GM23338 (cell line): ENCODE results near the gene MAST3. TPM values are rescaled to one million over a fixed set of nuclear protein-coding genes. Genes with fewer than 3 reads are reported as not detected.

Experiments
- ATAC-seq: fragments of 200-7000 bp; cut with Tn5 transposase; 3 replicates; pipeline ENCODE4 v1.9.1; 2020
- DNase-seq: peaks from one replicate; pipeline ENCODE4 v3.0.0-alpha.2; 2015; ENCODE audit warnings: low spot score
- H2AFZ ChIP-seq: fragments of 200-600 bp; sonication (generic); 2 replicates; pipeline ENCODE4 v1.8.0; 2016; ENCODE audit warnings: antibody characterized with exemption, mild to moderate bottlenecking, moderate library complexity
- H3F3A ChIP-seq: fragments of 200-600 bp; sonication (generic); replicated peaks from 2 replicates; pipeline ENCODE4 v1.8.0; 2017; ENCODE audit warnings: antibody characterized with exemption, mixed run types, low read depth
- H3K27ac ChIP-seq: fragments of 200-600 bp; sonication (generic); 2 replicates; pipeline ENCODE4 v1.6.1; 2016; ENCODE audit warnings: low read depth
- H3K27me3 ChIP-seq: fragments of 200-600 bp; sonication (generic); 2 replicates; pipeline ENCODE4 v1.8.0; 2016; ENCODE audit warnings: mild to moderate bottlenecking, mixed run types, moderate library complexity; ENCODE audit not compliant: insufficient read depth
- H3K36me3 ChIP-seq: fragments of 200-600 bp; sonication (generic); 2 replicates; pipeline ENCODE4 v1.8.0; 2016; ENCODE audit warnings: mild to moderate bottlenecking; ENCODE audit not compliant: insufficient read depth
- H3K4me1 ChIP-seq: fragments of 200-600 bp; sonication (generic); 2 replicates; pipeline ENCODE4 v1.8.0; 2016; ENCODE audit warnings: mild to moderate bottlenecking, moderate library complexity; ENCODE audit not compliant: insufficient read depth
- H3K4me2 ChIP-seq: fragments of 200-600 bp; sonication (generic); 2 replicates; pipeline ENCODE4 v1.7.1; 2017; ENCODE audit warnings: mixed run types
- H3K4me3 ChIP-seq: fragments of 200-600 bp; sonication (generic); 2 replicates; pipeline ENCODE4 v1.6.1; 2016; ENCODE audit warnings: mixed run types
- H3K79me2 ChIP-seq: fragments of 200-600 bp; sonication (generic); replicated peaks from 2 replicates; pipeline ENCODE4 v1.8.0; 2017; ENCODE audit warnings: mild to moderate bottlenecking; ENCODE audit not compliant: insufficient read depth
- H3K9me2 ChIP-seq: fragments of 200-600 bp; sonication (generic); 2 replicates; pipeline ENCODE4 v1.8.0; 2017; ENCODE audit not compliant: insufficient read depth
- H4K20me1 ChIP-seq: fragments of 200-600 bp; sonication (generic); replicated peaks from 2 replicates; pipeline ENCODE4 v1.8.0; 2017; ENCODE audit warnings: mild to moderate bottlenecking; ENCODE audit not compliant: insufficient read depth
- H3K27ac Mint-ChIP-seq: 2 replicates; pipeline ENCODE4 v1.8.0; 2020; ENCODE audit warnings: inconsistent platforms, mild to moderate bottlenecking, moderate library complexity, mixed read lengths
- H3K27me3 Mint-ChIP-seq: 3 replicates; pipeline ENCODE4 v1.8.0; 2022; ENCODE audit warnings: low read depth, mild to moderate bottlenecking, moderate library complexity, mixed read lengths, inconsistent platforms; ENCODE audit not compliant: insufficient read depth, poor library complexity
- H3K36me3 Mint-ChIP-seq: 3 replicates; pipeline ENCODE4 v1.8.0; 2021; ENCODE audit warnings: low read depth, mild to moderate bottlenecking, inconsistent platforms, moderate library complexity, mixed read lengths
- H3K4me1 Mint-ChIP-seq: 3 replicates; pipeline ENCODE4 v1.8.0; 2020; ENCODE audit warnings: mild to moderate bottlenecking, inconsistent platforms, mixed read lengths
- H3K4me3 Mint-ChIP-seq: 3 replicates; pipeline ENCODE4 v1.8.0; 2021; ENCODE audit warnings: moderate library complexity, mild to moderate bottlenecking, inconsistent platforms, mixed read lengths
- H3K9me3 Mint-ChIP-seq: 3 replicates; pipeline ENCODE4 v1.8.0; 2020; ENCODE audit warnings: moderate library complexity, mild to moderate bottlenecking, inconsistent platforms, mixed read lengths
- NANOG ChIP-seq: IDR thresholded peaks from 2 replicates; pipeline ENCODE4 v1.6.1; 2016; ENCODE audit warnings: antibody characterized with exemption, borderline replicate concordance
- POLR2AphosphoS5 ChIP-seq: IDR thresholded peaks from 2 replicates; pipeline ENCODE4 v1.6.1; 2016; ENCODE audit warnings: antibody characterized with exemption, low read depth
- STAT1 ChIP-seq: IDR thresholded peaks from one replicate; pipeline ENCODE4 v1.6.1; 2016; ENCODE audit warnings: antibody characterized with exemption; ENCODE audit not compliant: unreplicated experiment
- polyA plus RNA-seq: library from polyadenylated mRNA; unstranded; fragments of >200 nt; fragmentation: Nextera tagmentation; extraction: Ambion mirVana; gene quantifications from 2 replicates; pipeline ENCODE4 v1.2.1, GENCODE V29; 2016
- total RNA-seq: library from RNA; depleted of rRNA; stranded (reverse); fragments of >200 nt; shearing (Covaris generic); gene quantifications from 2 replicates; pipeline ENCODE4 v1.2.3, GENCODE V29; 2014
- TF ChIP-seq, protein P1 (sequence below): fragments of 250-450 bp; sonication (Bioruptor Pico); IDR thresholded peaks from 2 replicates; pipeline ENCODE4 v1.5.0; 2020; ENCODE audit warnings: mild to moderate bottlenecking, moderate library complexity
- TF ChIP-seq, protein P2 (sequence below): IDR thresholded peaks from 2 replicates; pipeline ENCODE4 v1.6.1; 2016; ENCODE audit warnings: antibody characterized with exemption

MAST3 gene
- total and polyA plus RNA-seq, 2 experiments from 2014 or later: 5.6 to 8.8 TPM

DNA sequence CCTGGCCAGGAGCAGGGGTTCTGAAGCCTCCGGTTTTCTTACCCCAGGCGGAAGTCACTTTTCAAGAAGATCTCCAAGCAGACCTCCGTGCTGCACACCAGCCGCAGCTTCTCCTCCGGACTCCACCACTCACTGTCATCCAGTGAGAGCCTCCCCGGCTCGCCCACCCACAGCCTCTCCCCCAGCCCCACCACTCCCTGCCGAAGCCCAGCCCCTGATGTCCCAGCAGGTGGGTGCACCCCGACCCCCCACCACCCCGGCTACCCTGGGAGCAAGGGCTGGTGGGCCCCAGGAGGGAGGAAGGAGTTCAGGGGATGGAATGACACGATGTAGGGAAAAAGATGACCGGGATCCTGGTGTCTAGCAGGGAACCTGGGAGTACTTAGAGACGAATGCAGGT is 49.8 kb downstream of the MAST3 start (continued):
- TF ChIP-seq, protein P1, sequence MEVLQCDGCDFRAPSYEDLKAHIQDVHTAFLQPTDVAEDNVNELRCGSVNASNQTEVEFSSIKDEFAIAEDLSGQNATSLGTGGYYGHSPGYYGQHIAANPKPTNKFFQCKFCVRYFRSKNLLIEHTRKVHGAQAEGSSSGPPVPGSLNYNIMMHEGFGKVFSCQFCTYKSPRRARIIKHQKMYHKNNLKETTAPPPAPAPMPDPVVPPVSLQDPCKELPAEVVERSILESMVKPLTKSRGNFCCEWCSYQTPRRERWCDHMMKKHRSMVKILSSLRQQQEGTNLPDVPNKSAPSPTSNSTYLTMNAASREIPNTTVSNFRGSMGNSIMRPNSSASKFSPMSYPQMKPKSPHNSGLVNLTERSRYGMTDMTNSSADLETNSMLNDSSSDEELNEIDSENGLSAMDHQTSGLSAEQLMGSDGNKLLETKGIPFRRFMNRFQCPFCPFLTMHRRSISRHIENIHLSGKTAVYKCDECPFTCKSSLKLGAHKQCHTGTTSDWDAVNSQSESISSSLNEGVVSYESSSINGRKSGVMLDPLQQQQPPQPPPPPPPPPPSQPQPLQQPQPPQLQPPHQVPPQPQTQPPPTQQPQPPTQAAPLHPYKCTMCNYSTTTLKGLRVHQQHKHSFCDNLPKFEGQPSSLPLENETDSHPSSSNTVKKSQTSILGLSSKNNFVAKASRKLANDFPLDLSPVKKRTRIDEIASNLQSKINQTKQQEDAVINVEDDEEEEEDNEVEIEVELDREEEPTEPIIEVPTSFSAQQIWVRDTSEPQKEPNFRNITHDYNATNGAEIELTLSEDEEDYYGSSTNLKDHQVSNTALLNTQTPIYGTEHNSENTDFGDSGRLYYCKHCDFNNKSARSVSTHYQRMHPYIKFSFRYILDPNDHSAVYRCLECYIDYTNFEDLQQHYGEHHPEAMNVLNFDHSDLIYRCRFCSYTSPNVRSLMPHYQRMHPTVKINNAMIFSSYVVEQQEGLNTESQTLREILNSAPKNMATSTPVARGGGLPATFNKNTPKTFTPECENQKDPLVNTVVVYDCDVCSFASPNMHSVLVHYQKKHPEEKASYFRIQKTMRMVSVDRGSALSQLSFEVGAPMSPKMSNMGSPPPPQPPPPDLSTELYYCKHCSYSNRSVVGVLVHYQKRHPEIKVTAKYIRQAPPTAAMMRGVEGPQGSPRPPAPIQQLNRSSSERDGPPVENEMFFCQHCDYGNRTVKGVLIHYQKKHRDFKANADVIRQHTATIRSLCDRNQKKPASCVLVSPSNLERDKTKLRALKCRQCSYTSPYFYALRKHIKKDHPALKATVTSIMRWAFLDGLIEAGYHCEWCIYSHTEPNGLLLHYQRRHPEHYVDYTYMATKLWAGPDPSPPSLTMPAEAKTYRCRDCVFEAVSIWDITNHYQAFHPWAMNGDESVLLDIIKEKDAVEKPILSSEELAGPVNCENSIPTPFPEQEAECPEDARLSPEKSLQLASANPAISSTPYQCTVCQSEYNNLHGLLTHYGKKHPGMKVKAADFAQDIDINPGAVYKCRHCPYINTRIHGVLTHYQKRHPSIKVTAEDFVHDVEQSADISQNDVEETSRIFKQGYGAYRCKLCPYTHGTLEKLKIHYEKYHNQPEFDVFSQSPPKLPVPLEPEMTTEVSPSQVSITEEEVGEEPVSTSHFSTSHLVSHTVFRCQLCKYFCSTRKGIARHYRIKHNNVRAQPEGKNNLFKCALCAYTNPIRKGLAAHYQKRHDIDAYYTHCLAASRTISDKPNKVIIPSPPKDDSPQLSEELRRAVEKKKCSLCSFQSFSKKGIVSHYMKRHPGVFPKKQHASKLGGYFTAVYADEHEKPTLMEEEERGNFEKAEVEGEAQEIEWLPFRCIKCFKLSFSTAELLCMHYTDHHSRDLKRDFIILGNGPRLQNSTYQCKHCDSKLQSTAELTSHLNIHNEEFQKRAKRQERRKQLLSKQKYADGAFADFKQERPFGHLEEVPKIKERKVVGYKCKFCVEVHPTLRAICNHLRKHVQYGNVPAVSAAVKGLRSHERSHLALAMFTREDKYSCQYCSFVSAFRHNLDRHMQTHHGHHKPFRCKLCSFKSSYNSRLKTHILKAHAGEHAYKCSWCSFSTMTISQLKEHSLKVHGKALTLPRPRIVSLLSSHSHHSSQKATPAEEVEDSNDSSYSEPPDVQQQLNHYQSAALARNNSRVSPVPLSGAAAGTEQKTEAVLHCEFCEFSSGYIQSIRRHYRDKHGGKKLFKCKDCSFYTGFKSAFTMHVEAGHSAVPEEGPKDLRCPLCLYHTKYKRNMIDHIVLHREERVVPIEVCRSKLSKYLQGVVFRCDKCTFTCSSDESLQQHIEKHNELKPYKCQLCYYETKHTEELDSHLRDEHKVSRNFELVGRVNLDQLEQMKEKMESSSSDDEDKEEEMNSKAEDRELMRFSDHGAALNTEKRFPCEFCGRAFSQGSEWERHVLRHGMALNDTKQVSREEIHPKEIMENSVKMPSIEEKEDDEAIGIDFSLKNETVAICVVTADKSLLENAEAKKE (CRISPR knock-in tag): no peak
- TF ChIP-seq NANOG: no peak
- TF ChIP-seq, protein P2, sequence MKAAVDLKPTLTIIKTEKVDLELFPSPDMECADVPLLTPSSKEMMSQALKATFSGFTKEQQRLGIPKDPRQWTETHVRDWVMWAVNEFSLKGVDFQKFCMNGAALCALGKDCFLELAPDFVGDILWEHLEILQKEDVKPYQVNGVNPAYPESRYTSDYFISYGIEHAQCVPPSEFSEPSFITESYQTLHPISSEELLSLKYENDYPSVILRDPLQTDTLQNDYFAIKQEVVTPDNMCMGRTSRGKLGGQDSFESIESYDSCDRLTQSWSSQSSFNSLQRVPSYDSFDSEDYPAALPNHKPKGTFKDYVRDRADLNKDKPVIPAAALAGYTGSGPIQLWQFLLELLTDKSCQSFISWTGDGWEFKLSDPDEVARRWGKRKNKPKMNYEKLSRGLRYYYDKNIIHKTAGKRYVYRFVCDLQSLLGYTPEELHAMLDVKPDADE: no peak
- TF ChIP-seq STAT1: no peak
- TF ChIP-seq POLR2AphosphoS5: no peak

DNA sequence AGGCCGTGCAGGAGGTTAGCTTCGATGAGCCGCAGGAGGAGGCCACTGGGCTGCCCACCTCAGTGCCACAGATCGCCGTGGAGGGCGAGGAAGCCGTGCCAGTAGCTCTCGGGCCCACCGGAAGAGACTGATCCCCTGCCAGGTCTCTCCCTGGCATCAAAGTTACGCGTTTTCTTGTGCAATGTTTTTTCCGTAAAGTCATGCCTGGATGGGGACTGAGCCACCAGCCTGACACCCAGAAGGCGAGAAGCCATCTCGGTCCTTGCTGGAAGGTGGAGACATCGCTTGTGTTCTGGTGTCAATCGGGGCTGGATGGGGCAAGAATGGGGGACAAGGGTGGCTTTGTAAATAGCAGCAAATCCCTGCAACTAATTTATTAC is 52.0 kb downstream of the MAST3 start:
- no peaks in the 10 kb centered on the region for H3K27me3 ChIP-seq
- H3K4me2 ChIP-seq: no peak overlapping the region
- Mint-ChIP-seq H3K9me3 (no peaks in the 10 kb centered on the region), H3K27ac (no peak overlapping the region), H3K4me1 (peaks cover 13% of the 10 kb centered on the region), H3K36me3 (peaks cover 15% of the 10 kb centered on the region), H3K4me3 (no peak overlapping the region), H3K27me3 (peaks cover 2% of the 10 kb centered on the region)
- no peak for ATAC-seq
- DNase-seq: no peak
- H3K79me2 ChIP-seq: peaks cover 5% of the 10 kb centered on the region
- H3K36me3 ChIP-seq: no peaks in the 10 kb centered on the region
- peaks cover under 1% of the 10 kb centered on the region for H4K20me1 ChIP-seq
- no peaks in the 10 kb centered on the region for H3K9me2 ChIP-seq
- H3F3A ChIP-seq: peaks cover 12% of the 10 kb centered on the region; the same call in 1 of the 2 replicates
- H2AFZ ChIP-seq: no peak overlapping the region
- no peak overlapping the region for H3K27ac ChIP-seq
- no peak overlapping the region for H3K4me3 ChIP-seq
- peaks cover 5% of the 10 kb centered on the region; the same call in 1 of the 2 replicates for H3K4me1 ChIP-seq
- TF ChIP-seq POLR2AphosphoS5 (no peak), NANOG (no peak)
- TF ChIP-seq, protein P1 (CRISPR knock-in tag): no peak
